ENCODE data around the gene TTC22.

The TTC22 gene

DNA sequence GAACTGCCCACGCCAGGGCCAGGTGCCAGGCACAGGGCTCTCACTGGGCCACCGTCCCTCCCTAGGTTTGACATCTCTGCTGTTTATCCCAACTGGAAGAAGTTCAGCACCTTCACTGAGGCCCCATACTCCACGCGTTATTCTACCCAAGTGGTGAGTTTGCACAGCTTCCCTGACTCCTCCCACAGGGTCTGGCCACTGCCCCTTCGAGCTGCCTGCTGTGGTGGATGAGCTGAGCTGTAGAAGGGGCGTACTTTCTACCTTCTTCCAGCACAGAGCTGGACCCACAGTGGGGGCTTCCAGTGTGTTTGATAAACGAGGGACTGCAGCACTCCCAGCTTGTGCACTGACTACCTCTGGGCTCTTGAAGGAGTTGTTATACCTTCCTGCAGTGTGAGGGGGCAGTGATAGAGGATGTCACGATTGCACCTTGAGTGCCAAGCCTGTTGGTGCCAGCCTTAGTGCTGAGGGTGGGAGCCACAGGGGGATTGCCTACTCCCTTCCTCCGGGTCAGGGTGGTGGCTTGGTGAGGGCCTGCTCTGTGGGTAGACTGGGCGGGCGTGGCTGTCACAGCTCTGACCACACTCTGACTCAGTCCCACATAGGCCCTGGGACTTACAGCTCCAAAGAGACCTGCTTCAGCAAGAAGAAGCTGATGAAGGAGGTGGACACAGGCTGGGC, 5.9 kb upstream of the TTC22 start:
- DNase-seq = no peak

DNA sequence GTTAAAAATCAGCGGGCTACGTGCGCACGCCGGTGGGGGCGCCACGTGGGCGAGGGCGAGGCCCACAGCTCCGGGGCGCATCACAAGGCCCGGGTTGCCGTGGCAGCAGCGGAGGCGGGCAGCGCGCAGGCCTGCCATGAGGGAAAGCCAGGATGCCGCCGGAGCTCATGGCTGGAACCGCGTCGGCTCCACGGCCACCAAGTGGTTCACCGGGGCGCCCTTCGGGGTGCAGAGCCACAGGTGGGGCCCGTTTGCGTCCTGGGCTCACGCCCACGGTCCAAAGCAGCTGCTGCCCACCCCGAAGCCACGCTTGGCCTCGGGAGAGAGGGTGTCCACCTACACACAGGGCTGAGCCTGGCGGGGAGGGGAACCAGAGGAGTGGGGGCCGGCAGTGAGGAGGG, 4.9 kb upstream of the TTC22 start:
- DNase-seq = no peak

DNA sequence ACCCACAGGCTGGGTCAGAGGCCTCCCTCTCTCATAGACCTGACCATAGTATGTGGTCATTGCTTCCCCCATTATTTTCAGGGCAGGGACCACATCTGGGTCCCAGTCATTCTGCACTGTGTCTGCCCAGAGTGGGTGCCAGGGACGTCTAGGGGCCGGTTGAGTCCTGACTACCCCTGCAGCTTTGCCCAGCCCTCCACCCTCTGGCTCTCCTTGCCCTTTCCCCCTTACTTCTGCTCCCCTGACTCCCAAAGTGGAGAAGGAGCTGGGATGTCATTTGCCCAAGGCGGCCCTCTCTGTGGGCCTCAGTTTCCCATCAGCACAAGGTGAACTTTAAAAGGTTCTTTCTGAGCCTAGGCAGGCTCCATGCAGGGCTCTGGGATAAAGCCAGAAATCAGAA, 4.3 kb upstream of the TTC22 start:
- no peak for DNase-seq

GRCh38 chr1:54804471-54805132, 3.5 kb upstream of the TTC22 start:
- DNase-seq = no peak

DNA sequence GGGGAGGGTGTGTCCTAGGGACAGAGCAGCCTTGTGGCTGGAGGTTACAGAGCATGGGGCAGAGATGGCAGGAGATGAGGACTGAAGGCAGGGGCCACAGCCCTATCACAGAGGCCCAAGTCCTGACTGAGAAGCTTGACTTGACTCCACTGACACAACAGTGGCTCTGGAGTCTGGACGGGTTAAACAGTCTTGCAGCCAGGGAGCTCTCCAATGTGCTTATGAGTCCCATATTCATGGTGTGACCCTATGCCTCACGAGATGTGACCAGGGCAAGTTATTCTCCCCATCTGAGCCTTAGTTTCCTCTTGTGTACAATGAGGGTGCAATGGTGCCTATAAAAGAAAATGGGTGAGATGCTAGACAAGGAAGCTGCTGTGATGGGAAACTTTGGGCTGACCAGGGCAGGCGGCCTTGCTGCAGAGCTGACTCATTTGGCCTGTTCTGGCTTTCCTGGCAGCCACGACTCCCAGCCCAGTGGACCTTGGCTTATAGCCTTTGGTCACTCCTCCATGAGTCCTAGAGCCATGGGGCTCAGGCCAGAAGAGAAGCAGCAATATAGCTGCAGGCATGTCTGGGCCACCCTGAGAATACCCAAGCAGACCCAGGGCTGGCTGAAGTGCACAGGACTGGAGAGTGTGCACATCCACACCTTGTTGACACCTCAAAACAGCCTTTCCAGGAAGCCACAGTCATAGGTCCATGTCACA, 2.8 kb upstream of the TTC22 start:
- DNase-seq = no peak

DNA sequence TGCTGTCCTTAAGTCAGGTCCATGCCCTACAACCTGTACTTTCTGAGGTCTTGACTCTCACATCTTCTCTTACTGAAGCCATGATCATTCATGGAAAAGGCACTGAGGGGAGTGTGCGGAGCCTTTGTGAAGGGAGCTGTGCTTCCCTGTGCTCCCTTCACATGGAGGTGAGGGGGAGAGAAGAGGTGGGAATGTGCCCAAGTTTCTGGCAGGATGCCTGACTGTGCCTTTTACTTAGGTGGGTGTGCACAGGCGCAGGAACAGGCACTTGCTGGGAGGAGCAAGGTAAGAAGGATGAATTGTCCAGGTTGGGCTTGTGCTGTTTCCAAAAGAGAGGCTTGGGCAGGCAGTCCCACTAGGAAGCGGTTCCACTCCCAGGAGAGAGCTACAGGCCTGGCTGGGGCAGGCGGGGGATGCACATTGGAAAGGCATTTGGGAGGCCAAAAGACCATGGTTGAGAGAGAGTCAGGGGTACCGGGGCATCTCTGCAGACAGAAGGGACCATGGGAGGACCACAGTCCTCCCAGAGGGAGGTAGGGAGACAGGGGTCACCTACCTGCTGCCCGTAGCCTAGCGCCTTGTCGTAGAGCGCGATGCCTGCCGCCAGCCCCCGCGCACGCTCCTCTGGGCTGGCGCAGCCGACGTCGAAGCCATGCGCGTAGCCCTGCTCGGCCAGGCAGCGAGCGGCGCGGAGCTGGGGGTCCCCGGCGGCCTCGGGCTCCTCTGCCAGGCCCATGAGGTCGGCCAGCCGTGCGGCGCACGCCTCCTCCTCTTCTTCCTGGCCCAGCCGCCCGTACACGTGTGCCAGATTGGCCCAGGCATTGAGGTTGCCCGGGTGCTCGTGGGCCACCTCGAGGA, 853 bp downstream of the TTC22 start:
- no peak for DNase-seq

DNA sequence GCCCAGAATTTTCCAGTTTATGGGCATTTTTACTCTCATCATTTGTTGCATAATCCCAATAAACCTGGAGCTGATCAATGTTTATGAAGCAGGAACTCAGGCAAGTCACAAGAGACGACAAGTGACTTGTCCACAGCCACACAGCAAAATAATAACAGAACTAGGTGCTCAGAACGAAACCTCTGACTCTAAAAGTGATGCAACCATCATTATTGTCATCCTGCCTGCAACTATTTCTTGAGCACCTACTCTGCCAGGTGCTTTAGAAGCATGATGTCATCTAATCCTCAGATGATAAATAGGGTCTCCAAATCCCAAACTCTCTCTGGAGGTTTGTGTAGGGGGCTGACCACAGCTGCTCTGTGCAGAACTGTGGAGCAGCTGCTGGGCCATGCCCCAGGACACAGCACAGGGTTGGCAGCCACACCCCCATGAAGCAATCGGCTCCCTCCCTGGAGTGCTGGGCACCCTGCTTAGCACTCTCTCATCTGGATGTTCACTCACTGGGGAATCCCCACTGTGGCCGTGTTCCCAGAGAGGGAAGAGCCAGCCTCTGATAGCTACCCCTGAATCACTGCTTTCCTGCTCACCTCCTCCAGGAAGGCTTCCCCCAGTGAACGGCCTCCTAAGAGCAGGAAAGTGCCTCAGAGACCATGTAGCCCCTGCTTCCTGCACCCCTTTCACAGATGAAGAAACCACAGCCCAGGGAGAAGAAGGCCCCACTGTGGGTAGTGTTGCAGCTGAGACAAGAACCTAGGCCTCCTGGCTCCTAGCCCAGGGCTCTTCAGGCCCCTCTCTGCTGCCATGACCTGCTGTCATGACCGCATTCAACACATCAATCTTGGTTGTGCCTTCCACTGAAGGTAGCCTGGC, 2.1 kb downstream of the TTC22 start:
- DNase-seq = no peak

DNA sequence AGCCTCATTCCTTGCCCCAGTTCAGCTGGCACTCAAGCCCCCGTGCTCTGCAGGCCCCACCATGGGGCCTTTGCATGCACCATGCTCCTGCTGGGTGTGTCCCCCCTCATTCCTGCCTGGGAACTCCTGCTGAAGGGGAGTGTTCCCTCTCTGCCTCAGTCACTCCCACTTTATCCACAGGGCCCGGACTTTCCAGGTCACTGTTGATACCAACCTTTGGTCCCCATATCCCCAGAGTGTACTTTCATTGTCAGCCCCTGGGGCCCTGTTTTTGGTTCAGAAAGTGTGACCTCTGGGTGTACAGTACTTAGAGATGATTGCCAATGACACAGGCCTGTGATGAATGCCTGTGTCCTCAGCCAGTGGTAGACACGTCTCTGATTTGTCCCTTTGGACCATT, 2.9 kb downstream of the TTC22 start:
- no peak for DNase-seq

- no peak for DNase-seq
These were observed 4.2 kb downstream of the TTC22 start for GRCh38 chr1:54796902-54797301.

DNA sequence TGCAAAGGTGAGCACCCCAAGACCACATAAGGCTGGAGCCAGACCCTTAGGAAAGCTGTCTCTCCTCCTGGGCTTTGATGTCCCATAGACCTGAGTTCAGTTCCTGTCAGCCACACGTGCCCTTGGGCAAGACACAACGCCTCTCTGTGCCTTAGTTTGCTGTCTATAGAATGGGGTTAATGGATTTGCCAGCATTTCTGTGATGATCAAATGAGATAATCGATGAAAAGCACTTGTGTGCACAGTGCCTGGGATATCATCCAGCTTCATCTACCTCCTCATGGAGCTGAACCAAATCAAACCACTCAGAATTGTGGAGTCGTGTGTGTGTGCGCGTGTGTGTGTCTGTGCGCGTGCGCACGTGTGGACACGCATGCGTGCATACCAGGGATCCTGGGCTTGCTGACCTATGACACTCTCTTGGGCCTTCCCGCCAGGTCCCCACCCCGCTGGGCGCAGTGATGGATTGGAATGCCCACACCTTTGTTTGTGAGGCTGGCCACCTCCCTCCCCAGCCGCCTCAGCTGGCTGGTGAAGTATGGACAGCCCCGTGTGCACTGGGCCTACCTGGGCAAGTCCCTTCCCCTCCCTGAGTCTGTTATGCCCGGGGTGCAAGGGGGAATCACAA, 5.2 kb downstream of the TTC22 start:
- DNase-seq = no peak

DNA sequence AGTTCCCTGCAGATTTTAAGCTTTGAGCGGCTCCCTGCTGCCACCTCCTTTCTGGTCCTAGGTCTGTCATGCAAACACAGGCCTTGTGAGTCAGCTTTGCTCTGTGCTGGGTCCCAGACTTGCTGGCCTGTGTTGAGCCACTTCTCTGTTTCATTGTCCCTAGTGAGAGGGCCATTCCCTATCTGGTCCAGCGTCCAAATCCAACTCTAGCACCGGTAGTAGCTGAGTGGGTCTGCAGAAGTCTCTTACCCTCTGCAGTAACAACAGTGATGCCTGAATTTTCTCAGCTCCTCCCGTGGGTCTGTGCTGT, 5.8 kb downstream of the TTC22 start:
- no peak for DNase-seq

- no peak for DNase-seq
These were observed 6.4 kb downstream of the TTC22 start for GRCh38 chr1:54794451-54795355.

GRCh38 chr1:54792686-54793282, 8.3 kb downstream of the TTC22 start:
- DNase-seq = no peak

DNA sequence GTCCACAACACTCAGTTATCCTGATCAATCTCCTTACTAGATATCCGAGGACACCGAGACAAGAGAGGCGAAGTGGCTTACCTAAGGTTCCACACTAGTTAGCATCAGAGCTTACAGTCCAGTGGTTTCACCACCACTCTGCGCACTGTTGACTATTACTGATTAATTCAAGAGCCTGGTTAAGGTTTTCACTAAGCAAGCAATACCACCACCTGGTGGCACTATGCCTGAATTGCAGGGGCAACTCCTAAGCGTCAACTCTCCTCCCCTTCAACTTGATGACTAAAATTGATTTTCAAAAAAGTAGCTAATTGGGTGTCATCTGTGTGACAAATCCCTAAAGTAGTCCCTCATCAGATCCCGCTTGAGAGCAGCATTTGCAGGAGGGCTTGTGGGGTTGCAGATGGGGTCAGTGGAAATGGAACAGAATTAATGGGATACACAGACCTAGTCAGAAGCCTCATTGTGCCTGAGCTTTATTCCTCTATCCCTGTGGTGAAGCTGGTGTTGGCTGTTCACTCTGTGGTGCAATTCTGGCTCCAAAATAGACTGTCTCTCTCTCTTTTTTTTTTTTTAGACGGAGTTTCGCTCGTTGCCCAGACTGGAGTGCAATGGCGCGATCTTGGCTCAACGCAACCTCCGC, 9.1 kb downstream of the TTC22 start:
- no peak for DNase-seq

GRCh38 chr1:54788459-54788858, 12.7 kb downstream of the TTC22 start:
- DNase-seq = no peak

DNA sequence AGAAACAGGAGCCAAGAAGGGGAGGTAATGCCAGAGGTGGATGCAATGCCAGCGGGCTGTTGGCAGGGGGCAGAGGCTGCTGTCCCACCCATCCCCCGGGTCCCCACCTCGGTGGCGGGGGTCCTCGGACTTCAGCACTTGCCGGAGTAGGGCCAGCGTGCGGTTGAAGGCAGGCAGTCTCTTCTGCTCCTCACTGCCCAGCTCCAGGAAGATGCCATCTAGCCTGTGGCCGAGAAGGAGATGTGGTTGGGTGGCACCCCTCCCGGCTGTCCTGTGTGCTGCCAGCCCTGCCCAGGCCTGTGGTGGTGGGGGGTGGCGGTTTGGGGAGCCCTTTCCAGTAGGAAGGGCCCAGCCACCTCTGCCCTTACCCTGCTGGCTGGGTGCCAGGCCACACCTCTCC, 13.5 kb downstream of the TTC22 start:
- DNase-seq = no peak

GRCh38 chr1:54786778-54787177, 14.3 kb downstream of the TTC22 start:
- DNase-seq = no peak

GRCh38 chr1:54784066-54784465, 17.1 kb downstream of the TTC22 start:
- DNase-seq = no peak

DNA sequence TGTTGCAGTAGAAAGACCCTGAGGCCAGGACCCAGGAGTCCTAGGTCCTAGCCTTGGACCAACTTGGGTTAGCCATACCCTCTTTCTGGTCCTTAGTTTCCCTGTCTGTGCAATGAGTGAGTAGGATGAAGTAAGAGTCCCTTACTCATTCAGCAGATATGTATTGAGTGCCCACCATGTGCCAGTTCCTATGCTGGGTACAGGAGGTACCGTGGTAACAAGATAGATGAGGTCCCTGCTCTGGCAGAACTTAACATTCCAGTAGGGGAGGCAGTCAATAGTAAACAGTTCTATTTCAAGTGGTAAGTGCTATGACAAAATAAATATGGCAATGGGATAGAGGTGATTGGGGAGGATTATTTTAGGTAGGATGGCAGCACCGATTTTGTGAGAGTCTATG, 18.5 kb downstream of the TTC22 start:
- no peak for DNase-seq

- no peak for DNase-seq
These were observed 19.0 kb downstream of the TTC22 start for GRCh38 chr1:54782156-54782555.
